ENCODE measurements around the gene FGF8.

The FGF8 gene

DNA sequence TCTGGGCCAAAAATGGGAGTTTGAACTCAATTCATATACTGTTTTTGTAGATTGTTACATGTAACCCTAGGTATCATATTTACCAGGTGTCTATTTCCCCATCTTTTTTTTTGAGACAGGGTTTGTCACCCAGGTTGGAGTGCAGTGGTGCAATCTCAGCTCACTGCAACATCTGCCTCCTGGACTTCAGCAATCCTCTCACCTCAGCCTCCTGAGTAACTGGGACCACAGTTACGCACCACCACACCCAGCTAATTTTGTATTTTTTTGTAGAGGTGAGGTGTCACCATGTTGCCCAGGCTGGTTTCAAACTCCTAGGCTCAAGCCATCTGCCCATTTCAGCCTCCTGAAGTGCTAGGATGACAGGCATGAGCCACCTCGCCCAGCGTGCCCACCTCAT, 52.7 kb downstream of the FGF8 start:
- H3K4me1 ChIP-seq (ENCODE audit: control insufficient read depth, insufficient read depth, low read length, unreplicated experiment): no peaks in the 10 kb centered on the region
- no peaks in the 10 kb centered on the region for H3K79me2 ChIP-seq (ENCODE audit: control insufficient read depth, insufficient read depth, low read length, unreplicated experiment)
- H3K36me3 ChIP-seq (ENCODE audit: insufficient read depth, low read length): no peaks in the 10 kb centered on the region
- H3K27ac ChIP-seq (ENCODE audit: low read depth, low read length): no peak overlapping the region
- H3K27me3 ChIP-seq (ENCODE audit: insufficient read depth, low read length): no peaks in the 10 kb centered on the region; the same call in 1 of the 2 replicates
- no peak overlapping the region for H2AFZ ChIP-seq (ENCODE audit: low read length, unreplicated experiment)
- no peak overlapping the region for H3K4me3 ChIP-seq (ENCODE audit: low read depth, low read length)

DNA sequence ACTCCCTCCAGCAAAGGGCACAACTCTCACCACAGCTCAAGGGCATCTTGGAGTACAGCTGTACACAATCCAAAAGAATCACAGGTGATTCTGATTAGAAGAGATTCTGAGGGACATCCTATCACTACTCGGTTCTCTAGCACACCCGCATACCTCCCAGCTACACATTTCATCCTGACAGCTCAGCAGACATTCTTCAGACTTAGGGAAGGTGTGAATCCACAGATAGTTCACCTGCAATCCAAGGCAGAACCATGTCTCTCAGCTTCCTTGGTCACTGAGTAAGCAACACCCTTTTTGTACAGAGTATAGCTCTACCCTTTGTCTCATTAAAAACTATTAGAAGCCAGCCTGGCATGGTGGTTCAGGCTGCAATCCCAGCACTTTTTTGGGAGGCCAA, 54.1 kb downstream of the FGF8 start:
- Histone ChIP-seq H3K79me2 (ENCODE audit: control insufficient read depth, insufficient read depth, low read length, unreplicated experiment) (no peaks in the 10 kb centered on the region), H3K4me1 (ENCODE audit: control insufficient read depth, insufficient read depth, low read length, unreplicated experiment) (no peaks in the 10 kb centered on the region), H3K27ac (ENCODE audit: low read depth, low read length) (no peak overlapping the region), H3K27me3 (ENCODE audit: insufficient read depth, low read length) (no peaks in the 10 kb centered on the region; the same call in 1 of the 2 replicates), H3K36me3 (ENCODE audit: insufficient read depth, low read length) (no peaks in the 10 kb centered on the region), H2AFZ (ENCODE audit: low read length, unreplicated experiment) (no peak overlapping the region), H3K4me3 (ENCODE audit: low read depth, low read length) (no peak overlapping the region)

DNA sequence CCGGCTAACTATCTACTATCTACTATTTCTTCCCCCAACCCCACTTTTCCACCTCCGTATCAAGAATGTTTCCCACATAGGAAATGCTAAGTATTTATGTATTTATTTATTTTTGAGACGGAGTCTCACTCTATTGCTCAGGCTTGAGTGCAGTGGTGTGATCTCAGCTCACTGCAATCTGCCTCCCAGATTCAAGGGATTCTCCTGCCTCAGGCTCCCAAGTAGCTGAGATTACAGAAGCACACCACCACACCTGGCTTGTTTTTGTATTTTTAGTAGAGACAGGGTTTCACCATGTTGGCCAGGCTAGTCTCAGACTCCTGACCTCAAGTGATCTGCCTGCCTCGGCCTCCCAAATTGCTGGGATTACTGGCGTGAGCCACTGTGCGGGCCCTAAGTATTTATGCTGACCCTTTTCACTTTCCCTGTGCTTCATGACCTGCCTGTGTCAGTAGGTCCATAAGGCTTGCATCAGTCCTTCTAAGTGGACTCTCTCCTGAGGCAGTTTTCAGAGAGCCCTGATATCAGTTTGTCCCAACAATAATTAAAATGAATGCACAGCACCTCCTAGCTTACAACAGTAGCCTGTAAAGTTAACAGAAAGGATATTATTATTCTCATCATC, 55.2 kb downstream of the FGF8 start:
- no peaks in the 10 kb centered on the region for H3K79me2 ChIP-seq (ENCODE audit: control insufficient read depth, insufficient read depth, low read length, unreplicated experiment)
- H3K36me3 ChIP-seq (ENCODE audit: insufficient read depth, low read length): no peaks in the 10 kb centered on the region
- no peak overlapping the region for H3K4me3 ChIP-seq (ENCODE audit: low read depth, low read length)
- H2AFZ ChIP-seq (ENCODE audit: low read length, unreplicated experiment): no peak overlapping the region
- no peak overlapping the region for H3K27ac ChIP-seq (ENCODE audit: low read depth, low read length)
- no peaks in the 10 kb centered on the region for H3K4me1 ChIP-seq (ENCODE audit: control insufficient read depth, insufficient read depth, low read length, unreplicated experiment)
- H3K27me3 ChIP-seq (ENCODE audit: insufficient read depth, low read length): no peaks in the 10 kb centered on the region; the same call in 1 of the 2 replicates
